ENCODE measurements around the gene FOXP2. TPM values are rescaled to one million over a fixed set of nuclear protein-coding genes. Genes with fewer than 3 reads are reported as not detected.

Gene FOXP2
- total and polyA plus RNA-seq, 2 of the 4 experiments (the other 2 are of a cell fraction): 0.89 to 1.1 TPM

DNA sequence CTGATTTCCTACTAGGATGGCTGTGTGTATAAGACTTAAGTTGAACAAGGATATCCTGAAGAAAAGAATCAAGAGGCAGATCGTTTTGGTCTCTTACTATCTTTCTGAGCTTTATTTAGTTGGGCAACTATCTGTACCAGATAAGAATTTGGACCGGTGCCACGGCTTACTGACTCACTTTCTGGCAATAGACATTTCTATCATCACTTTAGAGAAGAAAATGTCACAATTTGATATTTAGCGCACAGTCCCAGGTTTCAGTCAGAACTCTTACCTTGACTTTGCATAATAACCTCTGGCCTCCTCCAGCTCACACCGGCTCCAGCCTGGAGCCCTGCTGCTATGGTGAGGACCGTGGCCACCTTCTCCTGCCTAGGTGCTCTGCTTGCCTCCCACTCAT lies 289.1 kb downstream of the FOXP2 start:
- Histone ChIP-seq H3K4me1 (ENCODE audit: control insufficient read depth, insufficient read depth, low read length) (no peaks in the 10 kb centered on the region), H3K4me2 (ENCODE audit: low read depth, low read length) (no peak overlapping the region), H2BK20ac (ENCODE audit: low read depth, low read length) (no peak overlapping the region), H3K9ac (ENCODE audit: low read depth, low read length) (no peak overlapping the region), H4K5ac (ENCODE audit: low read depth, low read length) (no peak overlapping the region), H2AK9ac (replicated peaks; ENCODE audit: low read depth, low read length, poor library complexity) (no peak overlapping the region), H2AK5ac (ENCODE audit: low read depth, low read length) (no peak overlapping the region), H3K9me1 (ENCODE audit: insufficient read depth, low read length) (no peaks in the 10 kb centered on the region), H3K4me3 (ENCODE audit: insufficient read depth, low read depth, low read length) (no peak overlapping the region), H4K91ac (ENCODE audit: insufficient read depth, low read depth, low read length) (no peak overlapping the region), H2BK15ac (ENCODE audit: low read depth, low read length) (no peak overlapping the region), H3K27me3 (ENCODE audit: control insufficient read depth, insufficient read depth, low read length) (no peaks in the 10 kb centered on the region), H4K8ac (ENCODE audit: low read depth in 2 of 2, low read length in 2 of 2) (no peak overlapping the region), H3K9me3 (ENCODE audit: control insufficient read depth, insufficient read depth, low read length) (no peaks in the 10 kb centered on the region), H3K14ac (replicated peaks; ENCODE audit: low read depth, low read length) (no peak overlapping the region), H2AFZ (replicated peaks; ENCODE audit: low read length, poor library complexity) (no peak overlapping the region), H3K27ac (ENCODE audit: insufficient read depth, low read length) (no peak overlapping the region), H3K18ac (ENCODE audit: low read depth, low read length) (no peak overlapping the region), H3K36me3 (ENCODE audit: control insufficient read depth, insufficient read depth, low read length) (no peaks in the 10 kb centered on the region), H3K79me1 (ENCODE audit: low read depth in 1 of 2, low read length in 2 of 2) (no peaks in the 10 kb centered on the region), H3K4ac (ENCODE audit: low read depth, low read length) (no peak overlapping the region), H3K23ac (ENCODE audit: low read depth, low read length) (no peak overlapping the region), H2BK5ac (ENCODE audit: low read depth, low read length, poor library complexity, severe bottlenecking) (no peak overlapping the region), H4K20me1 (ENCODE audit: insufficient read depth, low read length) (no peaks in the 10 kb centered on the region), H3K56ac (ENCODE audit: extremely low read depth, insufficient read depth, low read length) (no peak overlapping the region), H2BK120ac (ENCODE audit: low read depth, low read length) (no peak overlapping the region)
- dilution Hi-C loops (cut with HindIII; ENCODE audit: low sequenced_read_pairs, unreplicated experiment): no loop called here
- in situ Hi-C loops (cut with MboI; ENCODE audit: low sequenced_read_pairs): no loop called here
- POLR2A ChIA-PET (ENCODE audit: unreplicated experiment): no interaction called here
- DNase-seq: peak; percentile 42
- CTCF ChIA-PET: interaction anchor here (1.2 kb wide), 1 partner anchor 29 kb away, joined by 3 read pairs; no protein-coding TSS in a partner anchor
- BruUV-seq (replicated peaks): no TSS peak
- WGBS, 2 experiments (ENCODE audit: extremely low coverage in 2 of 2, insufficient read length in 1 of 2): 14% methylated on average over 1 of the region's 6 CpGs; no CpG with 5 or more reads in 1 of the 2 experiments
- no peak for ATAC-seq (ENCODE audit: low read depth)
- no peak for TF ChIP-seq RFX5 (IDR thresholded peaks at IDR 0.05; ENCODE audit: low read depth, low read length)
- no peak for TF ChIP-seq MAZ (IDR thresholded peaks at IDR 0.05; ENCODE audit: borderline replicate concordance, low read depth, low read length)
- no peak for TF ChIP-seq RCOR1 (IDR thresholded peaks at IDR 0.05; ENCODE audit: insufficient replicate concordance, low read length)
- TF ChIP-seq MAFK (IDR thresholded peaks at IDR 0.05; ENCODE audit: low read depth, low read length): no peak
- TF ChIP-seq FOS (IDR thresholded peaks at IDR 0.05; ENCODE audit: low read depth, low read length): no peak
- intact Hi-C loops (cut with micrococcal nuclease): no loop called here

Data from IMR-90 (cell line).